Activated T-cell treated with anti-CD3 and anti-CD28 coated beads, Interleukin-2, amount 50 U/mL, for 4 hours (primary cell): ENCODE measurements around the gene GTF3C6. TPM values are rescaled to one million over a fixed set of nuclear protein-coding genes. Genes with fewer than 3 reads are reported as not detected.
"Not testable (repeated sequence)": the region's sequence is repeated elsewhere in the genome, so short reads cannot be mapped to it uniquely, and the experiment has no call there.

Experiments
- ATAC-seq, 2 donors: fragments of 200-7000 bp; cut with Tn5 transposase; one replicate each; pipeline ENCODE4 v1.10.0; 2021
- DNase-seq: peaks from one replicate; pipeline ENCODE4 v3.0.0-alpha.2; 2020
- H3K27me3 Mint-ChIP-seq: one replicate; pipeline ENCODE4 v1.8.0; 2021; ENCODE audit warnings: low read depth, mixed read lengths
- H3K36me3 Mint-ChIP-seq: one replicate; pipeline ENCODE4 v1.8.0; 2022; ENCODE audit warnings: mixed read lengths; ENCODE audit not compliant: insufficient read depth
- H3K4me1 Mint-ChIP-seq: one replicate; pipeline ENCODE4 v1.8.0; 2021; ENCODE audit warnings: low read depth, mixed read lengths
- H3K4me3 Mint-ChIP-seq: one replicate; pipeline ENCODE4 v1.8.0; 2021; ENCODE audit warnings: mild to moderate bottlenecking, moderate library complexity, mixed read lengths
- H3K9me3 Mint-ChIP-seq: one replicate; pipeline ENCODE4 v1.8.0; 2021; ENCODE audit warnings: mixed read lengths
- total RNA-seq, 3 donors: library from RNA; stranded (reverse); gene quantifications; one replicate each; pipeline ENCODE4 v1.2.1, GENCODE V29; 2021

GTF3C6 gene
- total RNA-seq, 3 donors from 2014 or later, result 147 to 160 (median 151) TPM

DNA sequence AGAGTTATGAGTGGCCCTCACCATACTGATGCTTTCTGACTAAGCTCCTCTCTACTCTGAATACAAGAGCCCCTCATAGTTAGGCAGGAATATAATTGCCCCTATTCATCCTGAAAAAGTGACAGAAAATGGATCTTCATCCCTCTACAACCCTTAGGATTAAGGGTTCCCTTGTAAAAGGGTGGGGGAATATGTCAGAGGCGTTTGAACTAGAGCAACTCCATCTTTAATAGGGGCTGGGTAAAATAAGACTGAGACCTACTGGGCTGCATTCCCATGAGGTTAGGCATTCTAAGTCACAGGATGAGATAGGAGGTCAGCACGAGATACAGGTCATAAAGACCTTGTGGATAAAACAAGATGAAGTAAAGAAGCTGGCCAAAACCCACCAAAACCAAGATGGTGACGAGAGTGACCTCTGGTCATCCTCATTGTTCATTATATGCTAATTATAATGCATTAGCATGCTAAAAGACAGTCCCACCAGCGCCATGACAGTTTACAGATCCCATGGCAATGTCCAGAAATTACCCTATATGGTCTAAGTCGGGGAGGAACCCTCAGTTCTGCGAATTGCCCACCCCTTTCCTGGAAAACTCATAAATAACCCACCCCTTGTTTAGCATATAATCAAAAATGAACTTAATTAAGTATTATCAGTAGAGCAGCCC lies 4.7 kb upstream of the GTF3C6 start:
- Mint-ChIP-seq H3K36me3 (no peaks in the 10 kb centered on the region), H3K9me3 (no peaks in the 10 kb centered on the region), H3K4me1 (peaks cover 11% of the 10 kb centered on the region), H3K27me3 (no peaks in the 10 kb centered on the region), H3K4me3 (no peak overlapping the region)
- ATAC-seq, result no peak
- no peak for DNase-seq

DNA sequence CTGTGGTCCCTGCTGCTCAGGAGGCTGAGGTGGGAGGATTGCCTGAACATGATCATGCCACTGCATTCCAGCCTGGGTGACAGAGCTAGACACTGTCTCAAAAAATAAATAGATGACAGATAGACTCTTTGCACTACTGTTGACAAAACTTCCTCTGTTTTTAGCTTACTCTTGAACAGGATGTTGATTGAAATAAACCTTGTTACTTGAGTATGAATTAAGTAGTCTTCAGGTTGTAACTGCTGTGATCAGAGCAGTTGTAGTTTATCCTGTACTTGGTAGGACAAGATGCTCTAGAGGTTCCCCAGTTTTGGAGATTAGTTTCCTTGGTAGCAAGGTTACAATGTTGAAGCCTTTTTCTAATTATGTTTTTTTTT lies 1.5 kb downstream of the GTF3C6 start:
- DNase-seq, result no peak
- peaks cover 16% of the 10 kb centered on the region for H3K4me1 Mint-ChIP-seq
- H3K27me3 Mint-ChIP-seq, result no peaks in the 10 kb centered on the region
- peaks cover 24% of the 10 kb centered on the region for H3K36me3 Mint-ChIP-seq
- H3K9me3 Mint-ChIP-seq, result no peaks in the 10 kb centered on the region
- no peak for ATAC-seq
- peak overlapping the region; percentile 56 for H3K4me3 Mint-ChIP-seq

DNA sequence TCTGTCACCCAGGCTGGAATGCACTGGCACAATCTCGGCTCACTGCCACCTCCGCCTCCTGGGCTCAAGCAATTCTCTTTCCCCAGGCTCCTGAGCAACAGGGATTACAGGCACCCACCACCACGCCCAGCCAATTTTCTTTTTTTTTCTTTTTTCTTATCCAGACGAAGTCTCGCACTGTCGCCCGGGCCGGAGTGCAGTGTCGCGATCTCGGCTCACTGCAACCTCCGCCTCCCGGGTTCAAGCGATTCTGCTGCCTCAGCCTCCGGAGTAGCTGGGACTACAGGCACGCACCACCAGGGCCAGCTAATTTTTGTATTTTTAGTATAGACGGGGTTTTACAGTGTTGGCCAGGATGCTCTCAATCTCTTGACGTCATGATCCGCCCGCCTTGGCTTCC lies 4.1 kb downstream of the GTF3C6 start:
- not testable (repeated sequence) for ATAC-seq, H3K4me3 Mint-ChIP-seq, H3K27me3 Mint-ChIP-seq, DNase-seq, H3K9me3 Mint-ChIP-seq
- Mint-ChIP-seq H3K36me3 (peaks cover 32% of the 10 kb centered on the region), H3K4me1 (peaks cover 13% of the 10 kb centered on the region)

DNA sequence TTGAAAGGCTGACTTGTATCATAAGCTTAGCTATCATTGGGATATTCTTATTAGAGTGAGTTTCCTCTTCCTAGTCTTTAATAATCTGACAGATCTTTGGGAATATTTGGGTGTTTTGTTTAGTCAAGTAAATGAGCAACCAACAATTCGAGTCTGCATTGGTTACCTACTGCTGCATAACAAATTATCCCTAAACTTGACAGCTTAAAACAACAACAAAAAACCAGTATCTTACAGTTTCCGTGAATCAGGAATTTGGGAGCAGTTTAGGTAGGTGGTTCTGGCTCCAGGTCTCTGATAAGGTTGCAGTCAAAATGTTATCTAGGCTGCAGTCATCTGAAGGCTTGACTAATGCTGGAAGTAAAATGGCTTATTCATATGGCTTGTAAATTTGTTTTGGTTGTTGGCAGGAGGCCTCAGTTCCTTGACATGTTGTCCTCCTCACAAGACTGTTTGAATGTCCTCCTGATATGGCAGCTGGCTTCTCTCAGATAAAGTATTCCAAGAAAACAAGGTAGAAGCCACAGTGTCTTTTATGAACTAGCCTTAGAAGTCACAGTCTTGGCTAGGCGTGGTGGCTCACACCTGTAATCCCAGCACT lies 7.2 kb downstream of the GTF3C6 start:
- peaks cover 32% of the 10 kb centered on the region for H3K36me3 Mint-ChIP-seq
- H3K9me3 Mint-ChIP-seq, result no peaks in the 10 kb centered on the region
- no peak for DNase-seq
- ATAC-seq, result no peak
- no peaks in the 10 kb centered on the region for H3K27me3 Mint-ChIP-seq
- no peak overlapping the region for H3K4me3 Mint-ChIP-seq
- H3K4me1 Mint-ChIP-seq, result no peaks in the 10 kb centered on the region

DNA sequence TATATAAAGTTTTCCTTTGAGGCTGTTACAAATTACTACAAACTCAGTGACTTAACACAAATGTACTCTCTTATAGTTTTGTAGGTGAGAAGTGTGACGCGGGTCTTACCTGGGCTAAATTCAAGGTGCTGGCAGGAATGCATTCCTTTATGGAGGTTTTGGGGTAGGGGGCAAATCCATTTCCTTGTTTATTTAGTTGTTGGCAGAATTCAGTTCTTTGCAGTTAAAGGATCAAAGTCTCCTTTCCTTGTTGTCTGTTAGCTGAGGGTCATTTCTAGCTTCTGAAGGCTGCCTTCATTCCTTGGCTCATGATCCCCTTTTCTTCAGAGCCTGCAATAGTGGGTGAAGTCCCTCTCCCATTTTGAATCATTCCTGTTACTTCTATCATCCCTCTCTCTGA lies 10.2 kb downstream of the GTF3C6 start:
- not testable (repeated sequence) for DNase-seq, H3K4me3 Mint-ChIP-seq, H3K9me3 Mint-ChIP-seq, H3K27me3 Mint-ChIP-seq, H3K4me1 Mint-ChIP-seq, ATAC-seq
- peaks cover 14% of the 10 kb centered on the region for H3K36me3 Mint-ChIP-seq

DNA sequence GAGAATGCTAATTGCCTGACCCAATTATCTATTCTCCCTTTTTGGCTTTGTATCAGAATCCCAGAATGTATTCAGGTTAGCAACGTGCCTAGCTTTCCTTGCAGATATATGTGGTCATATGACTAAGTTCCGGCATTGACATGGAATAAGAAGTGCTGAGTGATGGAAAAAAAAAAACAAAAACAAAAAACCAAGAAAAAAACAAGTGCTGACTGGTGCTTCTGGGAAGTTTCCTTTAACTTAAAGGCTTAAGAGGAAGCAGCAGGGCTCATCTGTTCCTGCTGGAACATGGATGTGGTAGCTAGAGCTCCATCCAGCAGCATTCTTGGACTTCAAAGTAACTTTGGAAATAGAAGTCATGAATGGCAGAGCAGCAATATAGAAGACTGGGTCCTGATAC lies 13.0 kb downstream of the GTF3C6 start:
- Mint-ChIP-seq H3K9me3 (no peaks in the 10 kb centered on the region), H3K4me3 (no peak overlapping the region), H3K36me3 (peaks cover 13% of the 10 kb centered on the region), H3K27me3 (no peaks in the 10 kb centered on the region), H3K4me1 (no peaks in the 10 kb centered on the region)
- DNase-seq (no peak), ATAC-seq (no peak)

DNA sequence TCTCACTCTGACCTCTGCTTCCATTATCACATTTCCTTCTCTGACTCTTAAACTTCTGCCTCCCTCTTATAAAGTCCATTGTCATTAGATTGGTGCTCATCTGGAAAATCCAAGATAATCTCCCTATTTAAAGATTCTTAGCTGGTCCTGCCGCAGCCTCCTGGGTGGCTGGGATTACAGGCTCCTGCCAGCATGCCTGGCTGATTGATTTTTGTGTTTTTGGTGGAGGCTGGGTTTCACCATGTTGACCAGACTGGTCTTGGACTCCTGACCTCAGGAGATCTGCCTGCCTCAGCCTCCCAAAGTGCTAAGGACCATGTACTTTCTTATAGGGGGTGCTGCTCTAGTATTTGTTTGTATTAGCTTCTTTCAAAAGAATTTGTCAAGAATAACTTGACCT lies 18.1 kb downstream of the GTF3C6 start:
- no peak for DNase-seq
- Mint-ChIP-seq H3K9me3 (no peaks in the 10 kb centered on the region), H3K4me3 (no peak overlapping the region), H3K4me1 (peaks cover 11% of the 10 kb centered on the region), H3K27me3 (no peaks in the 10 kb centered on the region), H3K36me3 (peaks cover 8% of the 10 kb centered on the region)
- no peak for ATAC-seq

DNA sequence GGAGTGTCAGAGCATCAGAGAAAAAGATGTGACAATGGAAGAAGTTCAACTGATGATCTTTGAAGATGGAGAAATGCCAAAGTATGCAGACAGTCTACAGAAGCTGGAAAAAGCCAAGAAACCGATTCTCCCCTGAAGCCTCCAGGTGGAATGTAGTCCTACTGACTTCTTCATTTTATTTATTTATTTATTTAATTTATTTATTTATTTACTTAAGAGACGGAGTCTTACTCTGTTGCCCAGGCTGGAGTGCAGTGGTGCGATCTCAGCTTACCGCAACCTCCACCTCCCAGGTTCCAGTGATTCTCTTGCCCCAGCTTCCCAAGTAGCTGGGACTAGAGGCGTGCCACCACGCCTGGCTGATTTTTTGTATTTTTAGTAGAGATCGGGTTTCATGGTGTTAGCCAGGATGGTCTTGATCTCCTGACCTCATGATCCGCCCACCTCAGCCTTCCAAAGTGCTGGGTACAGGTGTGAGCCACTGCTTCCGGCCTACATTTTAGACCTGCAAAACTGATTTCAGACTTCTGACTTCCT lies 21.1 kb downstream of the GTF3C6 start:
- Mint-ChIP-seq H3K9me3 (no peaks in the 10 kb centered on the region), H3K4me3 (no peak overlapping the region), H3K36me3 (peaks cover 11% of the 10 kb centered on the region), H3K4me1 (peaks cover 22% of the 10 kb centered on the region), H3K27me3 (no peaks in the 10 kb centered on the region)
- no peak for ATAC-seq
- DNase-seq, result no peak

DNA sequence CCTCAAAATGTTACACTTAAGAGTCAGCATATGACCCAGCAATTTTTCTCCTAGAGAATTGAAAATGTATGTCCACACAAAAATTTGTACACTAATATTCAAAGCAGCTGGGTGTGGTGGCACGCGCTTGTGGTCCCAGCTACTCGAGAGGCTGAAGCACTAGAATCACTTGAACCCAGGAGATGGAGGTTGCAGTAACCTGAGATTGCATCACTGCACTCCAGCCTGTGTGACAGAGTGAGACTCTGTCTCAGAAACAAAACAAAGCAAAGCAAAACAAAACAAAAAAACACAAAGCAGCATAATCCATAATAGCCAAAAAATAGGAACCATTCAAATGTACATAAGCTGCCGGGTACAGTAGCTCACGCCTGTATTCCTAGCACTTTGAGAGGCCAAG lies 21.7 kb downstream of the GTF3C6 start:
- ATAC-seq (no peak), DNase-seq (no peak)
- peak overlapping the region; percentile 97 for H3K4me3 Mint-ChIP-seq
- peaks cover 22% of the 10 kb centered on the region for H3K4me1 Mint-ChIP-seq
- no peaks in the 10 kb centered on the region for H3K9me3 Mint-ChIP-seq
- H3K27me3 Mint-ChIP-seq, result no peaks in the 10 kb centered on the region
- peaks cover 16% of the 10 kb centered on the region for H3K36me3 Mint-ChIP-seq

DNA sequence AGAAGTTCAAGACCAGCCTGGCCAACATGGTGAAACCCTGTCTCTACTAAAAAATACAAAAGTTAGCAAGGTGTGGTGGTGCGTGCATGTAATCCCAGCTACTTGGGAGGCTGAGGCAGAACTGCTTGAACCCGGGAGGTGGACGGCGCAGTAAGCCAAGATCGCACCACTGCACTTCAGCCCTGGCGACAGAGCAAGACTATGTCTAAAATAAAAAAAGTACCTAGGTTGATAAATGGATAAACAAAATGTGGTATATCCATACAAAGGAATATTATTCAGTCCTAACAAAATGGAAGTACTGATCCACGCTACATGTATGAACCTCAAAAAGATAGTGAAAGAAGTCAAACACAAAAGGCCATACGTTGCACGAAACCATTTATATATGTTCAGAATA lies 22.1 kb downstream of the GTF3C6 start:
- peak overlapping the region; percentile 97 for H3K4me3 Mint-ChIP-seq
- H3K36me3 Mint-ChIP-seq, result peaks cover 18% of the 10 kb centered on the region
- H3K9me3 Mint-ChIP-seq, result no peaks in the 10 kb centered on the region
- ATAC-seq, result no peak
- H3K27me3 Mint-ChIP-seq, result no peaks in the 10 kb centered on the region
- no peak for DNase-seq
- H3K4me1 Mint-ChIP-seq, result peaks cover 22% of the 10 kb centered on the region

DNA sequence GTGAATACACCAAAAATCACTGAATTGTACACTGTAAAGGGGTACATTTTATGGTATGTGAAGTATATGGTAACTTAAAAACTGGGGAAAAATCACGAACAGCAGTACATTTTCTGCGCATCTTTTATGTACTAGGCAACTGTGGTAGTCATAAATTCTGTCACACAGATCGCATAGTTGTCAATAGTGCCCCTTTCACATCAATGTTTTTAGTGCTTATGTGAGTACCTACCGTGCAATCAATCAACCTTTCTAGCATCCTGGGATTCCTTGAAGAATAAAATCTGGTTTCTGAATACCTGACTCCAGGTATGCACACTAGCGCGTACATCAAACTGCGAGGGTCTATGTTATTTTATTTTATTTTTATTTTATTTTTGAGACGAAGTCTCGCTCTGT lies 22.7 kb downstream of the GTF3C6 start:
- peaks cover 23% of the 10 kb centered on the region for H3K36me3 Mint-ChIP-seq
- H3K4me1 Mint-ChIP-seq, result peaks cover 25% of the 10 kb centered on the region
- H3K9me3 Mint-ChIP-seq, result no peaks in the 10 kb centered on the region
- no peak for DNase-seq
- peak overlapping the region; percentile 97 for H3K4me3 Mint-ChIP-seq
- no peak for ATAC-seq
- H3K27me3 Mint-ChIP-seq, result no peaks in the 10 kb centered on the region

DNA sequence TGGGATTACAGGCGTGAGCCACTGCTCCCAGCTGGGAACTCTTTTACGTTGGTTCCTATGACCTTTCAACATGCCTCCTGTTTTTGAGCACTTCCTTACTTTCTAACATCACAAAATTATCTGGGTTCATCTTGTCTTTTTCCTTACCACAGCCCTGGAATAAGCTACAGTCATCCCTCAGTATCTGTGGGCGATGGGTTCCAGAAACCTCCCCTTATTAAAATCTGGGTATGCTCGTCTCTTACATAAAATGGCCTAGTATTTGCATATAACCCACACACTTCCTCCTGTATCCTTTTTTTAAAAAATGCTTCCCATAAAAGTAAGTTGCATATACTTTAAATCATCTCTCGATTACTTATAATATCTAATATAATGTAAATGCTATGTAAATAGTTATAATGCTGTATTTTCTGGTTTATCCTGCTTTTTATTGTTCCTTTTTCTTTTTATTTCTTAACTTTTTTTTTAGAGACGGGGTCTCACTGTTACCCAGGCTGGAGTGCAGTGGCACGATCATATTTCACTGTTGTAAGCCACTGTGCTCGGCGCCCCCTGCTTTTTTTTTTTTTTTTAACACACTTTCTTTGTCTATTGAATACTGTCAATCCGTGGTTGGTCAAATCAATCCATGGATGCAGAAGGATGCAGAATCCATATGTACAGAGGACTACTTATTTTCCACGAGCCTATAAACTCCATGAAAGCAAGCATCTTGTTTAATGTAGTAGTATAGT lies 32.5 kb downstream of the GTF3C6 start:
- Mint-ChIP-seq H3K4me3 (no peak overlapping the region), H3K27me3 (no peaks in the 10 kb centered on the region)
- DNase-seq, result no peak

DNA sequence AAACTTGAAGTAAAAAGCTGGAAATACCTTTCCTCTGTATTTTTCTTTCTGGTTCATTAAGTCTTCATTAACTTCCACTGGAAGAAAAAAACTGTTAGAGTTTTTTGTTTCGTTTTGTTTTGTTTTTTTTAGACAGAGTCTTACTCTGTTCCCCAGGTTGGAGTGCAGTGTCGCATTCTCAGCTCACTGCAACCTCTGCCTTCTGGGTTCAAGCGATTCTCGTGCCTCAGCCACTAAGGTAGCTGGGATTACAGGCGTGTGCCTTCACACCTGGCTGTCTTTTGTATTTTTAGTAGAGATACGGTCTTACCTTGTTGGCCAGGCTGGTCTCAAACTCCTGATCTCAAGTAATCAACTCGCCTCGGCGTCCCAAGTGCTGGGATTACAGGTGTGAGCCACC lies 38.2 kb downstream of the GTF3C6 start:
- Mint-ChIP-seq H3K36me3 (peaks cover 28% of the 10 kb centered on the region), H3K4me3 (no peak overlapping the region), H3K9me3 (no peaks in the 10 kb centered on the region), H3K27me3 (no peaks in the 10 kb centered on the region), H3K4me1 (no peaks in the 10 kb centered on the region)
- ATAC-seq, result no peak
- no peak for DNase-seq

More for the DNA sequence above, 32.5 kb downstream of the GTF3C6 start:
- Mint-ChIP-seq H3K9me3 (no peaks in the 10 kb centered on the region), H3K4me1 (peaks cover 10% of the 10 kb centered on the region), H3K36me3 (peaks cover 23% of the 10 kb centered on the region)
- no peak for ATAC-seq

DNA sequence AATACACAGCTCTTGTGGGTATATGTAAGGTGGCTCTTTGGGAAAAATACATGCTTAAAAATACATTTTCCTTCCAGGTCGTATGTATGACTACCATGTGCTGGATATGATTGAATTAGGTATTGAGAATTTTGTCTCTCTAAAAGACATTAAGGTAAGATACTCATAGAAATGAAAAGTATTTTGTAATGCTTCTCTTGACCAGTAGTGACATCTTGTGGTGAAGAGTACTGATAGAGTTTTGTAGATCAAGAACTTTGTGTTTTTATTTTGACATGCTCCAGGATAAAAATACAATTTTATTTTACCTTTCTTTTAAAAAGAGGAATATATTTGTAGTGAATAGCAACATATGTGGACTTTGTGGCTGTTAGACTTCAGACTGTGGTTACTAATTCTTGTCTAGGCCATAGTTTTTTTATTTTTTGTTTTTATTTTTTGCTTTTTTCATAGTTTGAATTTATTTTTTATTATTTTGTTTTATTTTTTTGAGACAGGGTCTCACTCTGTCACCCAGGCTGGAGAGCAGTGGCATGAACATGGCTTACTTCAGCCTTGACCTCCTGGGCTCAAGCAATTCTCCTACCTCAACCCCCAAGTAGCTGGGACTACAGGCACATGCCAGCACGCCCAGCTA lies 41.2 kb downstream of the GTF3C6 start:
- H3K4me3 Mint-ChIP-seq, result no peak overlapping the region
- no peaks in the 10 kb centered on the region for H3K27me3 Mint-ChIP-seq
- DNase-seq, result no peak
- H3K4me1 Mint-ChIP-seq, result no peaks in the 10 kb centered on the region
- H3K36me3 Mint-ChIP-seq, result peaks cover 34% of the 10 kb centered on the region
- ATAC-seq, result no peak
- H3K9me3 Mint-ChIP-seq, result no peaks in the 10 kb centered on the region
